ENCODE data around the gene CHD1L. TPM values are rescaled to one million over a fixed set of nuclear protein-coding genes. Genes with fewer than 3 reads are reported as not detected.
"Not testable (repeated sequence)": the region's sequence is repeated elsewhere in the genome, so short reads cannot be mapped to it uniquely, and the experiment has no call there.

The CHD1L gene
- total RNA-seq: 10 to 100 TPM; 56.1 to 69.2 TPM

- CTCF ChIA-PET: interaction anchor here (0.6 to 3.9 kb wide), 23 partner anchors 10 to 459 kb away, joined by 3 to 25 read pairs (median 4); partner anchors contain the start of genes FMO5 and PRKAB2
- POLR2A ChIA-PET: interaction anchor here (0.6 to 3.1 kb wide), 7 partner anchors 32 to 864 kb away, joined by 3 to 31 read pairs (median 3); no protein-coding TSS in a partner anchor
- intact Hi-C loops (cut with DNase I, micrococcal nuclease): loop anchor here (1.0 to 2.0 kb wide), 4 partner anchors 17 to 158 kb away; partner anchors contain the start of genes PRKAB2 (in 2 of the 2) and FMO5 (in 1 of the 2)
Observed at GRCh38 chr1:147242449-147243227, at the start of gene CHD1L. Gene CHD1L, plus strand, starts transcription at chr1:147242684. Its CDS starts 20 bp downstream, at chr1:147242704.

GRCh38 chr1:147197324-147197723 lies 45.2 kb upstream of the CHD1L start:
- intact Hi-C loops (cut with DNase I, micrococcal nuclease): not testable (repeated sequence)

More at GRCh38 chr1:147242449-147243227, at the start of gene CHD1L:
- ATAC-seq (peak; percentile 88), DNase-seq (peak; percentile 97)
- Mint-ChIP-seq H3K4me1 (peaks cover 36% of the 10 kb centered on the region), H3K27me3 (no peaks in the 10 kb centered on the region), H3K27ac (peak within 1 kb of the TSS; percentile 77), H3K9me3 (ENCODE audit: low read depth) (no peaks in the 10 kb centered on the region), H3K4me3 (peak within 1 kb of the TSS; percentile 94), H3K36me3 (ENCODE audit: low read depth) (peaks cover 14% of the 10 kb centered on the region)

GRCh38 chr1:147201276-147201675 lies 41.2 kb upstream of the CHD1L start:
- intact Hi-C loops (cut with DNase I, micrococcal nuclease): no loop called here
- POLR2A ChIA-PET: interaction anchor here (0.5 kb wide), 1 partner anchor 127 kb away, joined by 5 read pairs; no protein-coding TSS in a partner anchor
- CTCF ChIA-PET: interaction anchor here (0.7 to 1.5 kb wide), 2 partner anchors 19 to 188 kb away, joined by 3 to 4 read pairs; no protein-coding TSS in a partner anchor

More at GRCh38 chr1:147197324-147197723, 45.2 kb upstream of the CHD1L start:
- H3K4me1 Mint-ChIP-seq; CTCF ChIA-PET; ATAC-seq; H3K36me3 Mint-ChIP-seq (ENCODE audit: low read depth); H3K27me3 Mint-ChIP-seq; H3K9me3 Mint-ChIP-seq (ENCODE audit: low read depth); H3K4me3 Mint-ChIP-seq; H3K27ac Mint-ChIP-seq; DNase-seq; POLR2A ChIA-PET: not testable (repeated sequence)

DNA sequence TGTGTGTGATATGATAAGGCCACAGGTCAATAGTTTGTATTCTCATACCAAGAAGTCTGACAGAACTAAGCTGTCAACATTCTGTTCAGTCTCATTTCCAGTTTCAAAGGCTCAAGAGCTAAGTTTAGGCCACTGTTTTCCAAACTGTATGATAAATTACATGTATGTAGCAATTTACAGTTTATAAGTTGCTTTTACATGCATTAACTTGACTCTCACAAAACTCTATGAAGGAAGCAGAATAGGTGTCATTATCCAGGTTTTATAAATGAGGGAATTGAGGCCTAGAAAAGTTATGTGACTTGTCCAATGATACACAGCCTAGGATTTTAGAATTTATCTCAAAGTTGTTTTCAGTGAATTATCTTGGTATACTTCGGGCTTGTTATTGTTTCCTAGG lies 40.7 kb upstream of the CHD1L start:
- ChIA-PET CTCF (interaction anchor here (0.6 to 1.5 kb wide), 2 partner anchors 19 to 21 kb away, joined by 3 to 4 read pairs; no protein-coding TSS in a partner anchor), POLR2A (no interaction called here)
- H3K4me1 Mint-ChIP-seq: peaks cover 5% of the 10 kb centered on the region
- no peaks in the 10 kb centered on the region for H3K9me3 Mint-ChIP-seq (ENCODE audit: low read depth)
- H3K27ac Mint-ChIP-seq: no peak overlapping the region
- H3K36me3 Mint-ChIP-seq (ENCODE audit: low read depth): no peaks in the 10 kb centered on the region
- ATAC-seq (no peak), DNase-seq (no peak)
- H3K4me3 Mint-ChIP-seq: no peak overlapping the region
- intact Hi-C loops (cut with DNase I, micrococcal nuclease): no loop called here
- no peaks in the 10 kb centered on the region for H3K27me3 Mint-ChIP-seq

More at GRCh38 chr1:147201276-147201675, 41.2 kb upstream of the CHD1L start:
- no peaks in the 10 kb centered on the region for H3K9me3 Mint-ChIP-seq (ENCODE audit: low read depth)
- H3K4me1 Mint-ChIP-seq: peaks cover 5% of the 10 kb centered on the region
- H3K4me3 Mint-ChIP-seq: no peak overlapping the region
- no peak for DNase-seq
- peak; percentile 16 for ATAC-seq
- H3K27me3 Mint-ChIP-seq: no peaks in the 10 kb centered on the region
- no peaks in the 10 kb centered on the region for H3K36me3 Mint-ChIP-seq (ENCODE audit: low read depth)
- no peak overlapping the region for H3K27ac Mint-ChIP-seq

DNA sequence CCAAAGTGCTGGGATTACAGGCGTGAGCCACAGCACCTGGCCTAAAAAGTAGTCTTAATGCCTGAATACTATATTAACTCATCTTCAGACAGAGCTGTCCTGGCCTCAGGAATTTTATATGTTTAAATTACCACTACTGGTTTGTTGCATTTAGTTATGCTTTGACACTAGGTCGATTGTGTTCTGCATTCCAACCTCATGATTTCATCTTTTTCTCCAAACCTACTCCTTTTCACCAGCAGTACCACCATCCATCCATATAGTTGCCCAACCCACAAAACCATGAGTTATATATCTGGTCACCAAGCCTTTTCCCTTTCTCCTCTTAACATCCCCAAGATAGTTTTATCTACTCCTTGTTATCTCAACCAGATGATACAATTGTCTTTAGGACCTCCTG lies 39.9 kb upstream of the CHD1L start:
- no peaks in the 10 kb centered on the region for H3K9me3 Mint-ChIP-seq (ENCODE audit: low read depth)
- ATAC-seq: no peak
- H3K27ac Mint-ChIP-seq: no peak overlapping the region
- no peak for DNase-seq
- H3K4me1 Mint-ChIP-seq: peaks cover 5% of the 10 kb centered on the region
- POLR2A ChIA-PET: no interaction called here
- H3K27me3 Mint-ChIP-seq: no peaks in the 10 kb centered on the region
- CTCF ChIA-PET: interaction anchor here (0.6 kb wide), 1 partner anchor 20 kb away, joined by 3 read pairs; no protein-coding TSS in a partner anchor
- H3K4me3 Mint-ChIP-seq: no peak overlapping the region
- no peaks in the 10 kb centered on the region for H3K36me3 Mint-ChIP-seq (ENCODE audit: low read depth)
- intact Hi-C loops (cut with DNase I, micrococcal nuclease): no loop called here

DNA sequence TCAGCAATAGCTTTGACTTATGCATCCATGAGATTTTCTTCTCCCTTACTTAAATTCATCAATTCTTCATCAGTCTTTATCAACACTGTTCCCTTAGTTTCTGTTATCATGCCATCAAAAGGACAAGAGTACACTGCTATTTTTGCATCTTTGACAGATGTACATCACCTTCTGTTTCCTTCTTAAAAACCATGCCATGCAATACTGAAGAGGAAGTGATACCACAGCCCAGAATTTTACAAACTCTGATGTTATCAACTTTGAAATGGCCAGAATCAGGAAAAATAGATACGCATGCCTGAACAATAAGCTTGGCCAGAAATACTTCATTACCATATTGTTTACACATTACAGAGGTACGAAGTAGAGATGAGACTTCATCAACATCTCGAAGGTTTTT lies 38.4 kb upstream of the CHD1L start:
- ChIA-PET POLR2A (no interaction called here), CTCF (interaction anchor here (1.2 kb wide), 1 partner anchor 16 kb away, joined by 3 read pairs; no protein-coding TSS in a partner anchor)
- Mint-ChIP-seq H3K36me3 (ENCODE audit: low read depth) (no peaks in the 10 kb centered on the region), H3K27ac (no peak overlapping the region), H3K4me3 (no peak overlapping the region), H3K27me3 (no peaks in the 10 kb centered on the region), H3K9me3 (ENCODE audit: low read depth) (no peaks in the 10 kb centered on the region), H3K4me1 (peaks cover 4% of the 10 kb centered on the region)
- ATAC-seq (no peak), DNase-seq (no peak)
- intact Hi-C loops (cut with DNase I, micrococcal nuclease): no loop called here

DNA sequence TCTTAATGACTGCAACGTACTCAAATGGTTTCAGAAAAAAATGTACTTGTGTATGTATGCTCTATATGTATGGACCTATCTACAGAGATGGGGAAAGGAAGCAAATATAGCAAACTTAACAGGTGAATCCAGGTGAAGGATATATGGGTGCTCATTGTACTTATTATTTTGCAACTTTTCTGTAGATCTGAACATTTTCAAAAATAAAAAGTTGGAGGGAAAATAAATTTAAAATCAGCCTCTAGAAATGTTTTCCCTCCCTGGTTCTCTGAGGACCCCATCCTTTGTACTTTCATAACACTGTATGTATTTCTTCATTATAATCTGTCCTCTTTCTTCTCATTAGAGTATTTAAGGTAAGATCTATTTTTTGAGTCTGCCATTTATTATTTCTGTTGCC lies 35.3 kb upstream of the CHD1L start:
- ChIA-PET POLR2A (no interaction called here), CTCF (no interaction called here)
- Mint-ChIP-seq H3K27ac (no peak overlapping the region), H3K27me3 (no peaks in the 10 kb centered on the region), H3K36me3 (ENCODE audit: low read depth) (no peaks in the 10 kb centered on the region), H3K9me3 (ENCODE audit: low read depth) (no peaks in the 10 kb centered on the region), H3K4me3 (no peak overlapping the region), H3K4me1 (no peaks in the 10 kb centered on the region)
- ATAC-seq: no peak
- no peak for DNase-seq
- intact Hi-C loops (cut with DNase I, micrococcal nuclease): no loop called here

DNA sequence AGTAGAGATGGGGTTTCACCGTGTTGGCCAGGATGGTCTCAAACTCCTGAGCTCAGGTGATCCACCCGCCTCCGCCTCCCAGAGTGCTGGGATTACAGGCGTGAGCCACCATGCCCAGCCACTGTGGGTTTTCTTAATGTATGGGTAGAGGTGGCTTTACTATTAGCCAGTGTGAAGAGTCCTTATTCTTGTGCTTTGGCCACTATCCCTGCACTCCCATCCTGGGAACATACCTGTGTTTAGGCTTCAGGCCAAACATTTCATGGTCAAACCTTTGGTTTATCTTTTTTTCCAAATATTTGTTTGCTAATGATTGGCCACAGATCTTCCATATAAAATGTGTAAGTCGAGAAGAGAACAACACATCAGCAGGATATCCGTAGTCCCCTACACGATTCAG lies 33.9 kb upstream of the CHD1L start:
- Mint-ChIP-seq H3K27me3 (no peaks in the 10 kb centered on the region), H3K4me1 (no peaks in the 10 kb centered on the region), H3K36me3 (ENCODE audit: low read depth) (no peaks in the 10 kb centered on the region), H3K9me3 (ENCODE audit: low read depth) (no peaks in the 10 kb centered on the region), H3K27ac (no peak overlapping the region), H3K4me3 (no peak overlapping the region)
- ATAC-seq (no peak), DNase-seq (no peak)
- ChIA-PET POLR2A (no interaction called here), CTCF (no interaction called here)
- intact Hi-C loops (cut with DNase I, micrococcal nuclease): no loop called here

- no peaks in the 10 kb centered on the region for H3K36me3 Mint-ChIP-seq (ENCODE audit: low read depth)
- no peak for DNase-seq
- no peak overlapping the region for H3K27ac Mint-ChIP-seq
- no peak for ATAC-seq
- no peaks in the 10 kb centered on the region for H3K9me3 Mint-ChIP-seq (ENCODE audit: low read depth)
- intact Hi-C loops (cut with DNase I, micrococcal nuclease): no loop called here
- H3K4me1 Mint-ChIP-seq: no peaks in the 10 kb centered on the region
- H3K27me3 Mint-ChIP-seq: no peaks in the 10 kb centered on the region
- CTCF ChIA-PET: no interaction called here
- POLR2A ChIA-PET: no interaction called here
- no peak overlapping the region for H3K4me3 Mint-ChIP-seq
Observed at GRCh38 chr1:147209825-147210821, 32.4 kb upstream of the CHD1L start.

DNA sequence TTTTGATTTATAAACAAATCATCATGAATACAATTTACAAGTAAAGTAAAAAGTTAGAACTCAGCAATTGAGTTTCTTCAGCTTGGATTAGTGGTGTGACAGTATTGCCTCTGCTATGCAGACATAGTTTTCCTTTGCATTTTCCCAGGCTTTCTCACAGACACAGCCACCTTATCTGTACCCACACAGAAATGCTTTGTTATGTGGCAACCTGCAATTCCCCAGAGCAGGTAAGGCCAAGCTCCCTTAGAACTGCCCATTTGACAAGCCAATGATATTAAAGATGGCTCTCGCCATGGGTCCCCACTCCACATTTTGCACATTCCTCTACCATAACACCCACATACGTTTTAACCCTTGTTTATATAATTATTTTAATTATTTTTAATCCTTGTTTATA lies 31.5 kb upstream of the CHD1L start:
- no peak for ATAC-seq
- Mint-ChIP-seq H3K27ac (no peak overlapping the region), H3K36me3 (ENCODE audit: low read depth) (no peaks in the 10 kb centered on the region), H3K4me3 (no peak overlapping the region), H3K27me3 (no peaks in the 10 kb centered on the region), H3K4me1 (no peaks in the 10 kb centered on the region), H3K9me3 (ENCODE audit: low read depth) (no peaks in the 10 kb centered on the region)
- intact Hi-C loops (cut with DNase I, micrococcal nuclease): no loop called here
- ChIA-PET CTCF (no interaction called here), POLR2A (no interaction called here)
- DNase-seq: no peak

- no peak for DNase-seq
- no peak overlapping the region for H3K27ac Mint-ChIP-seq
- H3K27me3 Mint-ChIP-seq: no peaks in the 10 kb centered on the region
- no peaks in the 10 kb centered on the region for H3K4me1 Mint-ChIP-seq
- POLR2A ChIA-PET: no interaction called here
- intact Hi-C loops (cut with DNase I, micrococcal nuclease): no loop called here
- no peak overlapping the region for H3K4me3 Mint-ChIP-seq
- CTCF ChIA-PET: no interaction called here
- H3K9me3 Mint-ChIP-seq (ENCODE audit: low read depth): no peaks in the 10 kb centered on the region
- no peaks in the 10 kb centered on the region for H3K36me3 Mint-ChIP-seq (ENCODE audit: low read depth)
- no peak for ATAC-seq
Observed at GRCh38 chr1:147211577-147211976, 30.9 kb upstream of the CHD1L start.
